ENCODE results near the gene METTL9.
"Not testable (repeated sequence)": the region's sequence is repeated elsewhere in the genome, so short reads cannot be mapped to it uniquely, and the experiment has no call there.

- TF ChIP-seq CTCF (IDR thresholded peaks at IDR 0.05 in 2 of 3, conservative IDR thresholded peaks at IDR 0.05 in 1 of 3; ENCODE audit: borderline replicate concordance in 1 of 3, insufficient read depth in 1 of 3, low read depth in 2 of 3, low read length in 2 of 3); EZH2 (IDR thresholded peaks at IDR 0.05): not testable (repeated sequence)
These were observed 45.7 kb upstream of the METTL9 start for GRCh38 chr16:21553481-21554296.
